Cortex of kidney (tissue), 1 donor: ENCODE results near the gene MYF5.

Source experiments
- DNase-seq: peaks from one replicate; lab custom pipeline; 2025; lab: John Stamatoyannopoulos, UW

Gene MYF5

GRCh38 chr12:80766210-80766609 lies 49.5 kb downstream of the MYF5 start:
- no peak for DNase-seq

GRCh38 chr12:80766897-80767296 lies 50.2 kb downstream of the MYF5 start:
- no peak for DNase-seq
